HTR-8/SVneo (cell line): ENCODE measurements around the gene RBM19.

ENCODE experiments used
- DNase-seq: peaks from one replicate; pipeline ENCODE4 v3.0.0; 2011; ENCODE audit warnings: low spot score, mixed read lengths; ENCODE audit not compliant: insufficient read length
- FAIRE-seq: peaks from 2 replicates; lab custom pipeline; 2011; peaks lifted over from hg19 to GRCh38; lab: Jason Lieb, UNC

RBM19 gene

GRCh38 chr12:113844495-113845210 lies 121.5 kb downstream of the RBM19 start:
- DNase-seq, result no peak
- no peak for FAIRE-seq

GRCh38 chr12:113842699-113843098 lies 123.4 kb downstream of the RBM19 start:
- FAIRE-seq (no peak), DNase-seq (no peak)

GRCh38 chr12:113841786-113842185 lies 124.3 kb downstream of the RBM19 start:
- no peak for FAIRE-seq
- DNase-seq, result no peak

- DNase-seq, result no peak
- FAIRE-seq, result no peak
Measured at GRCh38 chr12:113840401-113841042, 125.6 kb downstream of the RBM19 start.

- DNase-seq (no peak), FAIRE-seq (no peak)
Measured at GRCh38 chr12:113838896-113839295, 127.2 kb downstream of the RBM19 start.

- DNase-seq (no peak), FAIRE-seq (no peak)
Measured at GRCh38 chr12:113837528-113838296, 128.4 kb downstream of the RBM19 start.

- FAIRE-seq (no peak), DNase-seq (no peak)
Measured at GRCh38 chr12:113837084-113837483, 129.0 kb downstream of the RBM19 start.

GRCh38 chr12:113835896-113836295 lies 130.2 kb downstream of the RBM19 start:
- DNase-seq, result no peak
- FAIRE-seq, result no peak

GRCh38 chr12:113835433-113835832 lies 130.7 kb downstream of the RBM19 start:
- FAIRE-seq, result no peak

GRCh38 chr12:113833422-113833821 lies 132.7 kb downstream of the RBM19 start:
- no peak for DNase-seq
- no peak for FAIRE-seq

More at GRCh38 chr12:113835433-113835832, 130.7 kb downstream of the RBM19 start:
- DNase-seq, result no peak

- DNase-seq (no peak), FAIRE-seq (no peak)
Measured at GRCh38 chr12:113831476-113831875, 134.6 kb downstream of the RBM19 start.

GRCh38 chr12:113831016-113831415 lies 135.1 kb downstream of the RBM19 start:
- FAIRE-seq (no peak), DNase-seq (peak; percentile 43)

- FAIRE-seq, result no peak
- DNase-seq, result no peak
Measured at GRCh38 chr12:113829212-113829611, 136.9 kb downstream of the RBM19 start.

GRCh38 chr12:113827539-113828114 lies 138.5 kb downstream of the RBM19 start:
- DNase-seq (no peak), FAIRE-seq (no peak)

GRCh38 chr12:113826805-113827538 lies 139.2 kb downstream of the RBM19 start:
- DNase-seq, result no peak

GRCh38 chr12:113825705-113826104 lies 140.4 kb downstream of the RBM19 start:
- DNase-seq, result no peak
- FAIRE-seq, result no peak

More at GRCh38 chr12:113826805-113827538, 139.2 kb downstream of the RBM19 start:
- no peak for FAIRE-seq

GRCh38 chr12:113823816-113824215 lies 142.3 kb downstream of the RBM19 start:
- FAIRE-seq (no peak), DNase-seq (no peak)

GRCh38 chr12:113823016-113823415 lies 143.1 kb downstream of the RBM19 start:
- DNase-seq (no peak), FAIRE-seq (no peak)

GRCh38 chr12:113820842-113821241 lies 145.3 kb downstream of the RBM19 start:
- FAIRE-seq, result no peak
- DNase-seq, result no peak

- FAIRE-seq, result no peak
- no peak for DNase-seq
Measured at GRCh38 chr12:113820309-113820708, 145.8 kb downstream of the RBM19 start.
